HUES6 (cell line): Measurements from ENCODE around the gene USP17L19.
"Not testable (repeated sequence)": the region's sequence is repeated elsewhere in the genome, so short reads cannot be mapped to it uniquely, and the experiment has no call there.

ENCODE experiments used
- H3K27ac ChIP-seq: 2 replicates; pipeline ENCODE4 v1.7.0; 2013; ENCODE audit warnings: low read depth, mild to moderate bottlenecking, low read length, inconsistent platforms
- H3K27me3 ChIP-seq: 2 replicates; pipeline ENCODE4 v1.6.1; 2013; ENCODE audit warnings: low read length; ENCODE audit not compliant: control insufficient read depth, insufficient read depth
- H3K36me3 ChIP-seq: 2 replicates; pipeline ENCODE4 v1.6.1; 2013; ENCODE audit warnings: low read length; ENCODE audit not compliant: control insufficient read depth, insufficient read depth
- H3K4me1 ChIP-seq: 2 replicates; pipeline ENCODE4 v1.6.1; 2013; ENCODE audit warnings: low read length; ENCODE audit not compliant: control insufficient read depth, insufficient read depth
- H3K4me3 ChIP-seq: 2 replicates; pipeline ENCODE4 v1.5.1; 2013; ENCODE audit warnings: low read depth, low read length
- H3K9ac ChIP-seq: one replicate; pipeline ENCODE4 v1.6.1; 2013; ENCODE audit warnings: mild to moderate bottlenecking, low read length
- H3K9me3 ChIP-seq: 2 replicates; pipeline ENCODE4 v1.6.1; 2013; ENCODE audit warnings: low read depth, low read length; ENCODE audit not compliant: control insufficient read depth, insufficient read depth

The USP17L19 gene

DNA sequence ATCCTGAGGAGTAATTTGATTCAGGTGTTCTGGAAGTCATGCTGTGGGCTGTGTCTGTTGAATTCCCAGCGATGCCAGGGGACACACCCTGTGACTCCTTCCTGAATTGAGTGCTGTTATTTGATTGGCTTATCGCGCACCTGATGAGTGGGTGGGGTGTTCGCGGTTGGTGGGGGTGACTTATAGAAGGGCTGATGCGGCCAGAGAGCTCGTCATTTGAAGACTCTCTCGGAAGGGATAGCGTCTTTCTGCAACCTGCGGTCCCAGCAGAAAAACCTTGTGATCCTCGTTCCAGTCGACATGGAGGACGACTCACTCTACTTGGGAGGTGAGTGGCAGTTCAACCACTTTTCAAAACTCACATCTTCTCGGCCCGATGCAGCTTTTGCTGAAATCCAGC is 4.6 kb downstream of the USP17L19 start, which contains the start of gene USP17L20:
Gene USP17L20, plus strand, starts transcription at position 301 of the 400 bp plus-strand sequence. Its CDS starts 0 bp downstream, at position 301.
- H3K36me3 ChIP-seq, H3K27ac ChIP-seq, H3K4me1 ChIP-seq, H3K4me3 ChIP-seq, H3K9ac ChIP-seq, H3K27me3 ChIP-seq, H3K9me3 ChIP-seq: not testable (repeated sequence)

DNA sequence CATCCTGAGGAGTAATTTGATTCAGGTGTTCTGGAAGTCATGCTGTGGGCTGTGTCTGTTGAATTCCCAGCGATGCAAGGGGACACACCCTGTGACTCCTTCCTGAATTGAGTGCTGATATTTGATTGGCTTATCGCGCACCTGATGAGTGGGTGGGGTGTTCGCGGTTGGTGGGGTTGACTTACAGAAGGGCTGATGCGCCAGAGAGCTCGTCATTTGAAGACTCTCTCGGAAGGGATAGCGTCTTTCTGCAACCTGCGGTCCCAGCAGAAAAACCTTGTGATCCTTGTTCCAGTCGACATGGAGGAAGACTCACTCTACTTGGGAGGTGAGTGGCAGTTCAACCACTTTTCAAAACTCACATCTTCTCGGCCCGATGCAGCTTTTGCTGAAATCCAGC is 9.4 kb downstream of the USP17L19 start, which contains the start of gene USP17L21:
Gene USP17L21, plus strand, starts transcription at position 301 of the 400 bp plus-strand sequence. Its CDS starts 0 bp downstream, at position 301.
- not testable (repeated sequence) for H3K27me3 ChIP-seq, H3K9me3 ChIP-seq, H3K9ac ChIP-seq, H3K27ac ChIP-seq, H3K4me3 ChIP-seq, H3K36me3 ChIP-seq, H3K4me1 ChIP-seq

DNA sequence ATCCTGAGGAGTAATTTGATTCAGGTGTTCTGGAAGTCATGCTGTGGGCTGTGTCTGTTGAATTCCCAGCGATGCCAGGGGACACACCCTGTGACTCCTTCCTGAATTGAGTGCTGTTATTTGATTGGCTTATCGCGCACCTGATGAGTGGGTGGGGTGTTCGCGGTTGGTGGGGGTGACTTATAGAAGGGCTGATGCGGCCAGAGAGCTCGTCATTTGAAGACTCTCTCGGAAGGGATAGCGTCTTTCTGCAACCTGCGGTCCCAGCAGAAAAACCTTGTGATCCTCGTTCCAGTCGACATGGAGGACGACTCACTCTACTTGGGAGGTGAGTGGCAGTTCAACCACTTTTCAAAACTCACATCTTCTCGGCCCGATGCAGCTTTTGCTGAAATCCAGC is 14.1 kb downstream of the USP17L19 start, which contains the start of gene USP17L22:
Gene USP17L22, plus strand, starts transcription at position 301 of the 400 bp plus-strand sequence. Its CDS starts 0 bp downstream, at position 301.
- H3K4me3 ChIP-seq, H3K27me3 ChIP-seq, H3K4me1 ChIP-seq, H3K9me3 ChIP-seq, H3K27ac ChIP-seq, H3K36me3 ChIP-seq, H3K9ac ChIP-seq: not testable (repeated sequence)

DNA sequence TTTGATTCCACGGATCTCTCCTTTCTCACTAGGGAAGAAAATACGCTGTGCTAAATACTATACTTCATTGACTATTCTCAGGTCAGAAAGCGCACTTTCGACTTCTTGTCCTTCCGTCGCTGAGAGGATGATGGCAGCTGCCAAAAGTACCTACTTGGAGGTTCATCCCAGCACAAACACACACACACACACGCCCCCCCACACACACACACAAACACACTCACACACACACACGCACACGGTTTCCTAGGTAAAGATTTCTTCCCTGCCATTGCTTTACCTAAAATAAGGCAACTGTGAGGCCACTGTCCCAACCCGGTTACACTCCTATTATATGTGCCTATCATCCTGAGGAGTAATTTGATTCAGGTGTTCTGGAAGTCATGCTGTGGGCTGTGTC is 18.5 kb downstream of the USP17L19 start:
- not testable (repeated sequence) for H3K9ac ChIP-seq, H3K4me3 ChIP-seq, H3K36me3 ChIP-seq, H3K4me1 ChIP-seq, H3K27me3 ChIP-seq, H3K27ac ChIP-seq, H3K9me3 ChIP-seq
